CD14-positive monocyte (primary cell): ENCODE measurements around the gene GPHA2. TPM values are rescaled to one million over a fixed set of nuclear protein-coding genes. Genes with fewer than 3 reads are reported as not detected.

ENCODE experiments used
- DNase-seq, 3 donors: peaks; one replicate each; pipeline ENCODE4 v3.0.0-alpha.2; 2011 to 2022
- H2AFZ ChIP-seq: 2 replicates; pipeline ENCODE4 v1.6.0; 2012; ENCODE audit warnings: mild to moderate bottlenecking, low read depth, low read length, inconsistent platforms; ENCODE audit not compliant: insufficient read depth, poor library complexity, severe bottlenecking
- H3K27ac ChIP-seq, 2 donors: 1 replicate in 1 of 2; 2 replicates in 1 of 2; pipeline ENCODE4 v1.5.1; 2012 to 2013; ENCODE audit warnings: low read length in 2 of 2, control low read depth in 1 of 2, inconsistent platforms in 1 of 2, low read depth in 1 of 2, mild to moderate bottlenecking in 1 of 2
- H3K27me3 ChIP-seq, 2 donors: one replicate each; pipeline versions ENCODE4 v1.6.0 to v1.6.1; 2011 to 2013; ENCODE audit warnings: low read length in 2 of 2; ENCODE audit not compliant: control insufficient read depth in 2 of 2, insufficient read depth in 2 of 2
- H3K36me3 ChIP-seq, 2 donors: replicated peaks in 1 of 2; 1 replicate in 1 of 2; 2 replicates in 1 of 2; pipeline versions ENCODE4 v1.5.1 to v1.6.1; 2012 to 2013; ENCODE audit warnings: low read length in 2 of 2, control low read depth in 1 of 2, inconsistent platforms in 1 of 2, mild to moderate bottlenecking in 1 of 2; ENCODE audit not compliant: insufficient read depth in 2 of 2, control insufficient read depth in 1 of 2
- H3K4me1 ChIP-seq, 2 donors: 1 replicate in 1 of 2; 2 replicates in 1 of 2; pipeline versions ENCODE4 v1.5.1 to v1.6.1; 2012 to 2013; ENCODE audit warnings: low read length in 2 of 2, control low read depth in 1 of 2, inconsistent platforms in 1 of 2, mild to moderate bottlenecking in 1 of 2, moderate library complexity in 1 of 2; ENCODE audit not compliant: insufficient read depth in 2 of 2, control insufficient read depth in 1 of 2
- H3K4me2 ChIP-seq: replicated peaks from 2 replicates; pipeline ENCODE3; 2012; ENCODE audit warnings: low read length, moderate library complexity, mild to moderate bottlenecking; ENCODE audit not compliant: poor library complexity, severe bottlenecking; ENCODE audit errors: extremely low read depth
- H3K4me3 ChIP-seq, 3 experiments: fragments of 200-600 bp in 1 of 3; sonication (generic) in 1 of 3; replicated peaks in 1 of 3; 1 replicate in 2 of 3; 2 replicates in 1 of 3; pipeline ENCODE4 v1.5.1; 2011 to 2013; ENCODE audit warnings: low read length in 3 of 3, mild to moderate bottlenecking in 3 of 3, control low read depth in 2 of 3, low read depth in 2 of 3, inconsistent platforms in 1 of 3, moderate library complexity in 1 of 3
- H3K79me2 ChIP-seq: 2 replicates; pipeline ENCODE4 v1.6.0; 2012; ENCODE audit warnings: mild to moderate bottlenecking, control low read depth, inconsistent platforms, low read length, moderate library complexity; ENCODE audit not compliant: insufficient read depth
- H3K9ac ChIP-seq: 2 replicates; pipeline ENCODE4 v1.6.0; 2017; ENCODE audit warnings: low read length, mild to moderate bottlenecking; ENCODE audit not compliant: insufficient read depth, poor library complexity, severe bottlenecking
- H3K9me3 ChIP-seq, 2 donors: replicated peaks in 1 of 2; 1 replicate in 1 of 2; 2 replicates in 1 of 2; pipeline versions ENCODE4 v1.5.1 to v1.6.1; 2012 to 2013; ENCODE audit warnings: low read length in 2 of 2, control low read depth in 1 of 2; ENCODE audit not compliant: control insufficient read depth in 1 of 2, insufficient read depth in 1 of 2
- H4K20me1 ChIP-seq: 2 replicates; pipeline ENCODE4 v1.6.0; 2012; ENCODE audit warnings: mild to moderate bottlenecking, low read length, control low read depth, moderate library complexity; ENCODE audit not compliant: insufficient read depth
- H3K27ac Mint-ChIP-seq, 7 donors: one replicate each; pipeline ENCODE4 v1.8.0; 2020; ENCODE audit warnings: mild to moderate bottlenecking in 7 of 7, mixed read lengths in 7 of 7, moderate library complexity in 6 of 7, inconsistent platforms in 2 of 7
- H3K27me3 Mint-ChIP-seq, 3 donors: one replicate each; pipeline ENCODE4 v1.8.0; 2021 to 2022; ENCODE audit warnings: low read depth in 3 of 3, mild to moderate bottlenecking in 3 of 3, mixed read lengths in 3 of 3, moderate library complexity in 3 of 3, inconsistent platforms in 1 of 3
- H3K36me3 Mint-ChIP-seq, 2 donors: one replicate each; pipeline ENCODE4 v1.8.0; 2020; ENCODE audit warnings: mixed read lengths in 2 of 2, inconsistent platforms in 1 of 2, mild to moderate bottlenecking in 1 of 2
- H3K4me1 Mint-ChIP-seq: one replicate; pipeline ENCODE4 v1.8.0; 2020; ENCODE audit warnings: mild to moderate bottlenecking, mixed read lengths
- H3K4me3 Mint-ChIP-seq, 2 donors: one replicate each; pipeline ENCODE4 v1.8.0; 2020; ENCODE audit warnings: mild to moderate bottlenecking in 2 of 2, mixed read lengths in 2 of 2, moderate library complexity in 1 of 2
- H3K9me3 Mint-ChIP-seq, 7 donors: one replicate each; pipeline ENCODE4 v1.8.0; 2020 to 2022; ENCODE audit warnings: mixed read lengths in 7 of 7, mild to moderate bottlenecking in 6 of 7, moderate library complexity in 6 of 7, inconsistent platforms in 2 of 7
- WGBS: methylation state at CpG from one replicate; pipeline ENCODE4 v1.1.5; 2013; ENCODE audit warnings: missing lambda C conversion rate; ENCODE audit not compliant: insufficient coverage; 5-methylcytosine and 5-hydroxymethylcytosine counted together
- intact Hi-C, 2 donors: fragments of 100-400 bp; cut with micrococcal nuclease; formaldehyde crosslinking; loops; one replicate each; pipeline versions ENCODE4 v1.15.0 to v1.15.1; 2023
- polyA plus RNA-seq, 3 donors: library from polyadenylated mRNA; depleted of rRNA in 1 of 3; unstranded in 2 of 3; stranded (reverse) in 1 of 3; fragments of 300-500 nt in 2 of 3; fragments of >200 nt in 1 of 3; fragmentation: Illumina TruSeq in 2 of 3; gene quantifications; 1 replicate in 2 of 3; 2 replicates in 1 of 3; pipeline ENCODE4 v1.2.3, GENCODE V29; 2012 to 2021
- TF ChIP-seq, protein P1 (sequence below): fragments of 200-600 bp; IDR thresholded peaks from one replicate; pipeline ENCODE4 v1.8.0; 2022; ENCODE audit warnings: antibody characterized with exemption, mild to moderate bottlenecking

The GPHA2 gene
- polyA plus RNA-seq, 3 donors, result not detected

DNA sequence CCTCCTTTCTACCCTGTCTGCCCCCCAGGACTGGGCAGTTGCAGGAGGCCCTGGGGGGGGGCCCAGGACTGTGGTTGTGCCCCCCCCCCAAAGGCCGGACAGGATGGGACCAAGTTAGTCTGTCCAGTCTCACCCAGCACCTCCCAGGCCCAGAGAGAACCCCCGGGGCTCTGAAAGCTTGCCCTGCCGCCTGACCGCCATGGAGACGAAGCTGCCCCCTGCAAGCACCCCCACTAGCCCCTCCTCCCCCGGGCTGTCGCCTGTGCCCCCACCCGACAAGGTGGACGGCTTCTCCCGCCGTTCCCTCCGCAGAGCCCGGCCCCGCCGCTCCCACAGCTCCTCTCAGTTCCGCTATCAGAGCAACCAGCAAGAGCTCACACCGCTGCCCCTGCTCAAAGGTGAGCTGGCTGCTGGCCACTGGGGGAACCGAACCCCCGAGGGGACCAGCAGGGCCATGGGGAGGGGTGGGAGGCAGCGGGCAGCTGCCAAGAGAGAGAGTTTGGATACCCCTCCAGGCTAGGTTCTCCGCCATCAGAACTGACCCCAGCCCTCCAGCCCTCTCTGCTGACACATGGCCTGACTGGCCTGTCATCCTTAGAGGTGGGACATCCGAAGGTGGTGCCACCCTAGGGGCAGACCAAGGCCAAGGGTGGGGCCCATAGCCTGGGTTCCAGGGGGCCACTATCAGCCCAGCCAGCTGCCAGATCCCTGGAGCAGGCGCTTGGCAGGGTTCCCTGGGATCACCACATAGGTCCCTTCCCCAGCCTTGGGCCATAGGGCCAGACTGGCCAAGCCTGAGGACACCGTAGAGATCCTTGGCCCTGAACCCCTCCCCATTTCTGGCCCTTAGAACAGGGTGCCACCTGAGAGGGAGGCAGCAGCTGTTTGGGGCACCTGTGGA, 9.9 kb downstream of the GPHA2 start:
- Histone ChIP-seq H3K9ac (peak overlapping the region; percentile 83), H3K27me3 (no peaks in the 10 kb centered on the region), H4K20me1 (no peaks in the 10 kb centered on the region), H2AFZ (no peak overlapping the region), H3K4me1 (peaks cover 14 to 27% of the 10 kb centered on the region in 2 donors), H3K9me3 (no peaks in the 10 kb centered on the region), H3K4me2 (peak overlapping the region; percentile 98), H3K27ac (no peak overlapping the region), H3K36me3 (peaks cover 12 to 39% of the 10 kb centered on the region in 2 donors), H3K79me2 (no peaks in the 10 kb centered on the region), H3K4me3 (peak overlapping the region in 1 of 3 experiments; percentile 95)
- H3K4me3 Mint-ChIP-seq, result peak overlapping the region; percentile 90 to 98
- peak overlapping the region in 1 of 7 donors; percentile 69 for H3K27ac Mint-ChIP-seq
- H3K27me3 Mint-ChIP-seq, result peaks cover 1 to 5% (median 3%) of the 10 kb centered on the region in 3 donors
- intact Hi-C loops, result no loop called here
- H3K9me3 Mint-ChIP-seq, result no peaks in the 10 kb centered on the region
- peaks cover 40 to 42% of the 10 kb centered on the region in 2 donors for H3K36me3 Mint-ChIP-seq
- WGBS, result 96% methylated on average over 17 of the region's 24 CpGs
- H3K4me1 Mint-ChIP-seq, result peaks cover 16% of the 10 kb centered on the region
- DNase-seq, result no peak
- TF ChIP-seq, protein P1, sequence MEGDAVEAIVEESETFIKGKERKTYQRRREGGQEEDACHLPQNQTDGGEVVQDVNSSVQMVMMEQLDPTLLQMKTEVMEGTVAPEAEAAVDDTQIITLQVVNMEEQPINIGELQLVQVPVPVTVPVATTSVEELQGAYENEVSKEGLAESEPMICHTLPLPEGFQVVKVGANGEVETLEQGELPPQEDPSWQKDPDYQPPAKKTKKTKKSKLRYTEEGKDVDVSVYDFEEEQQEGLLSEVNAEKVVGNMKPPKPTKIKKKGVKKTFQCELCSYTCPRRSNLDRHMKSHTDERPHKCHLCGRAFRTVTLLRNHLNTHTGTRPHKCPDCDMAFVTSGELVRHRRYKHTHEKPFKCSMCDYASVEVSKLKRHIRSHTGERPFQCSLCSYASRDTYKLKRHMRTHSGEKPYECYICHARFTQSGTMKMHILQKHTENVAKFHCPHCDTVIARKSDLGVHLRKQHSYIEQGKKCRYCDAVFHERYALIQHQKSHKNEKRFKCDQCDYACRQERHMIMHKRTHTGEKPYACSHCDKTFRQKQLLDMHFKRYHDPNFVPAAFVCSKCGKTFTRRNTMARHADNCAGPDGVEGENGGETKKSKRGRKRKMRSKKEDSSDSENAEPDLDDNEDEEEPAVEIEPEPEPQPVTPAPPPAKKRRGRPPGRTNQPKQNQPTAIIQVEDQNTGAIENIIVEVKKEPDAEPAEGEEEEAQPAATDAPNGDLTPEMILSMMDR, result no peak

DNA sequence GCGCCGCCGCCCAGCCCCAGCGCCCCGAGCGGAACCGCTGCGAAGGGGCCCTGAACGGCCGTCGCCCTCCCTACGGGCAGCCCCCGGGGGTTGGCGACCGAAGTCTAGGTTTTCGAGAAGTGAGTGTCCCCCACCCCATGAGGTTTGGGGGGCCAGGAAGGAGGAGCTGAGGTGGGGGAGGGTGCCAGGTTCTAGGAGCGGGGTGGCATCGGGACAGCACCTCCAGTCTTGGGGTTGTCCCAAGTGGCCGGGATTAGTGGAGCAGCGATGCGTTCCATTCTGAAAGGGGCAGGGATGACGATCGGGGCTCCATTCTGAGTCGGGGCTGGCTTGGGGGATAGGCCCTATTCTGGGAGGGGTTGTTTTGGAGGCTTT, 10.8 kb downstream of the GPHA2 start:
- H3K9me3 Mint-ChIP-seq, result no peaks in the 10 kb centered on the region
- no peaks in the 10 kb centered on the region for H4K20me1 ChIP-seq
- H3K4me3 Mint-ChIP-seq, result peak overlapping the region; percentile 90 to 98
- peaks cover 14 to 27% of the 10 kb centered on the region in 2 donors for H3K4me1 ChIP-seq
- peak overlapping the region in 1 of 2 donors; percentile 99 for H3K27ac ChIP-seq
- peak overlapping the region; percentile 83 for H3K9ac ChIP-seq
- H3K36me3 Mint-ChIP-seq, result peaks cover 31 to 33% of the 10 kb centered on the region in 2 donors
- peaks cover 16% of the 10 kb centered on the region for H3K4me1 Mint-ChIP-seq
- H3K4me3 ChIP-seq, result peak overlapping the region; percentile 60 to 95 (median 63)
- no peaks in the 10 kb centered on the region for H3K27me3 ChIP-seq
- peaks cover 4 to 30% of the 10 kb centered on the region in 2 donors for H3K36me3 ChIP-seq
- no peaks in the 10 kb centered on the region for H3K79me2 ChIP-seq
- DNase-seq, result no peak
- peak overlapping the region; percentile 100 for H2AFZ ChIP-seq
- WGBS, result under 1% methylated on average over 21 of the region's 24 CpGs
- H3K27me3 Mint-ChIP-seq, result peaks cover 1 to 5% (median 3%) of the 10 kb centered on the region in 3 donors
- peak overlapping the region; percentile 98 for H3K4me2 ChIP-seq
- TF ChIP-seq, protein P1, result no peak
- H3K27ac Mint-ChIP-seq, result peak overlapping the region; percentile 19 to 90 (median 69)
- no peaks in the 10 kb centered on the region for H3K9me3 ChIP-seq
- intact Hi-C loops, result loop anchor here in 1 of 2 donors (1.0 kb wide), 1 partner anchor 88 kb away; no protein-coding TSS in a partner anchor
